H1 (cell line): ENCODE measurements around the gene PARD6B. TPM values are rescaled to one million over a fixed set of nuclear protein-coding genes. Genes with fewer than 3 reads are reported as not detected.

Source experiments
- CTCF ChIA-PET: fragments of 300-600 bp; sonication (Branson Sonifier 250); formaldehyde crosslinking; loops from one replicate; lab custom pipeline; 2021; ENCODE audit not compliant: partially characterized antibody; lab: Charles Lee
- POLR2A ChIA-PET: fragments of 300-600 bp; sonication (Branson Sonifier 250); formaldehyde crosslinking; loops from one replicate; lab custom pipeline; 2021; ENCODE audit warnings: inconsistent platforms; ENCODE audit not compliant: partially characterized antibody; lab: Charles Lee
- DNase-seq, 2 experiments: peaks; one replicate each; pipeline versions ENCODE4 v3.0.0 to v3.0.0-alpha.2; 2010 to 2022; ENCODE audit warnings: low spot score in 2 of 2, low read depth in 1 of 2, mixed read lengths in 1 of 2
- FAIRE-seq: peaks from 2 replicates; lab custom pipeline; 2011; peaks lifted over from hg19 to GRCh38; lab: Jason Lieb, UNC
- H2AFZ ChIP-seq: 2 replicates; pipeline ENCODE4 v1.8.1; 2012; ENCODE audit warnings: low read length, inconsistent platforms
- H2AK5ac ChIP-seq: 2 replicates; pipeline ENCODE4 v1.6.1; 2013; ENCODE audit warnings: low read depth, low read length
- H2BK120ac ChIP-seq: replicated peaks from 2 replicates; pipeline ENCODE3; 2013; ENCODE audit warnings: low read depth, low read length, inconsistent platforms
- H2BK12ac ChIP-seq: 2 replicates; pipeline ENCODE4 v1.6.1; 2013; ENCODE audit warnings: low read depth, low read length
- H2BK15ac ChIP-seq: 2 replicates; pipeline ENCODE4 v1.6.1; 2013; ENCODE audit warnings: low read length
- H2BK20ac ChIP-seq: 2 replicates; pipeline ENCODE4 v1.6.1; 2013; ENCODE audit warnings: low read length
- H2BK5ac ChIP-seq: 2 replicates; pipeline ENCODE4 v1.6.1; 2013; ENCODE audit warnings: low read depth, low read length
- H3K14ac ChIP-seq: 2 replicates; pipeline ENCODE4 v1.6.1; 2013; ENCODE audit warnings: inconsistent platforms; ENCODE audit not compliant: insufficient read length
- H3K18ac ChIP-seq: 2 replicates; pipeline ENCODE4 v1.6.1; 2013; ENCODE audit warnings: low read length; ENCODE audit errors: extremely low read depth
- H3K23ac ChIP-seq: 2 replicates; pipeline ENCODE4 v1.6.1; 2013; ENCODE audit warnings: inconsistent platforms; ENCODE audit not compliant: insufficient read length
- H3K23me2 ChIP-seq: 2 replicates; pipeline ENCODE4 v1.6.1; 2013; ENCODE audit warnings: low read depth, low read length
- H3K27ac ChIP-seq: 2 replicates; pipeline ENCODE4 v1.6.1; 2011; ENCODE audit warnings: low read depth, low read length, inconsistent platforms
- H3K27me3 ChIP-seq, 4 experiments: replicated peaks in 1 of 4; 1 replicate in 1 of 4; 2 replicates in 3 of 4; pipeline versions ENCODE4 v1.6.1 to v1.8.1; 2011 to 2013; ENCODE audit warnings: low read length in 3 of 4, mild to moderate bottlenecking in 3 of 4, inconsistent platforms in 2 of 4, mixed read lengths in 2 of 4, moderate library complexity in 1 of 4; ENCODE audit not compliant: control insufficient read depth in 3 of 4, insufficient read depth in 3 of 4; ENCODE audit errors: extremely low read depth in 1 of 4
- H3K36me3 ChIP-seq, 4 experiments: 2 replicates each; pipeline versions ENCODE4 v1.6.1 to v1.8.1; 2011 to 2013; ENCODE audit warnings: mild to moderate bottlenecking in 4 of 4, low read length in 3 of 4, moderate library complexity in 2 of 4, control low read depth in 1 of 4, inconsistent platforms in 1 of 4; ENCODE audit not compliant: insufficient read depth in 4 of 4, control insufficient read depth in 2 of 4
- H3K4ac ChIP-seq: replicated peaks from 2 replicates; pipeline ENCODE3; 2013; ENCODE audit warnings: low read length, low read depth, mixed read lengths, inconsistent platforms; ENCODE audit not compliant: insufficient read length
- H3K4me1 ChIP-seq, 4 experiments: replicated peaks in 1 of 4; 1 replicate in 1 of 4; 2 replicates in 3 of 4; pipeline versions ENCODE4 v1.6.1 to v1.8.1; 2011 to 2013; ENCODE audit warnings: low read length in 3 of 4, inconsistent platforms in 2 of 4, mixed read lengths in 1 of 4; ENCODE audit not compliant: insufficient read depth in 4 of 4, control insufficient read depth in 3 of 4
- H3K4me2 ChIP-seq, 2 experiments: 2 replicates each; pipeline versions ENCODE4 v1.6.1 to v1.8.1; 2011 to 2013; ENCODE audit warnings: low read depth in 2 of 2, low read length in 2 of 2, control low read depth in 1 of 2, inconsistent platforms in 1 of 2, mild to moderate bottlenecking in 1 of 2; ENCODE audit not compliant: insufficient read depth in 1 of 2
- H3K4me3 ChIP-seq, 4 experiments: fragments of 200-600, 300-600 bp in 1 of 4; sonication (generic), shearing (Covaris generic), sonication (Bioruptor Twin) in 1 of 4; 2 replicates each; pipeline versions ENCODE4 v1.5.1 to v1.8.1; 2011 to 2016; ENCODE audit warnings: low read length in 4 of 4, low read depth in 3 of 4, control low read depth in 2 of 4, inconsistent platforms in 2 of 4, mild to moderate bottlenecking in 2 of 4, mixed read lengths in 1 of 4, moderate library complexity in 1 of 4; ENCODE audit not compliant: insufficient read depth in 2 of 4; ENCODE audit errors: extremely low read depth in 1 of 4
- H3K56ac ChIP-seq: replicated peaks from 2 replicates; pipeline ENCODE3; 2013; ENCODE audit warnings: low read depth, mild to moderate bottlenecking, mixed read lengths, low read length, inconsistent platforms; ENCODE audit not compliant: insufficient read length
- H3K79me1 ChIP-seq: 2 replicates; pipeline ENCODE4 v1.6.1; 2013; ENCODE audit warnings: low read depth, low read length, control low read depth
- H3K79me2 ChIP-seq, 2 experiments: 2 replicates each; pipeline versions ENCODE4 v1.6.1 to v1.8.1; 2012 to 2013; ENCODE audit warnings: low read length in 2 of 2, mild to moderate bottlenecking in 2 of 2, inconsistent platforms in 1 of 2; ENCODE audit not compliant: insufficient read depth in 2 of 2, control insufficient read depth in 1 of 2
- H3K9ac ChIP-seq, 4 experiments: replicated peaks in 1 of 4; 1 replicate in 1 of 4; 2 replicates in 3 of 4; pipeline versions ENCODE4 v1.6.1 to v1.8.1; 2011 to 2013; ENCODE audit warnings: low read depth in 3 of 4, low read length in 3 of 4, control low read depth in 2 of 4, mild to moderate bottlenecking in 2 of 4, moderate library complexity in 2 of 4, inconsistent platforms in 1 of 4; ENCODE audit errors: extremely low read depth in 1 of 4
- H3K9me3 ChIP-seq, 2 experiments: 2 replicates each; pipeline versions ENCODE4 v1.6.1 to v1.8.1; 2012 to 2013; ENCODE audit warnings: mild to moderate bottlenecking in 2 of 2, moderate library complexity in 2 of 2, control low read depth in 1 of 2, inconsistent platforms in 1 of 2, low read depth in 1 of 2, low read length in 1 of 2, mixed read lengths in 1 of 2; ENCODE audit not compliant: insufficient read depth in 2 of 2
- H4K20me1 ChIP-seq, 2 experiments: replicated peaks in 1 of 2; 2 replicates each; pipeline versions ENCODE3 to v1.8.1; 2011 to 2013; ENCODE audit warnings: inconsistent platforms in 2 of 2, low read length in 2 of 2, mild to moderate bottlenecking in 1 of 2; ENCODE audit not compliant: insufficient read depth in 2 of 2, control insufficient read depth in 1 of 2
- H4K5ac ChIP-seq: 2 replicates; pipeline ENCODE4 v1.6.1; 2013; ENCODE audit warnings: low read length, low read depth, mixed read lengths, inconsistent platforms; ENCODE audit not compliant: insufficient read length
- H4K8ac ChIP-seq: 2 replicates; pipeline ENCODE4 v1.8.0; 2013; ENCODE audit warnings: mild to moderate bottlenecking, moderate library complexity, low read length, inconsistent platforms; ENCODE audit not compliant: insufficient read depth; ENCODE audit errors: extremely low read depth
- H4K91ac ChIP-seq: replicated peaks from 2 replicates; pipeline ENCODE3; 2013; ENCODE audit warnings: low read length, mixed read lengths, inconsistent platforms; ENCODE audit not compliant: insufficient read length
- FOSL1 ChIP-seq: IDR thresholded peaks from 2 replicates; pipeline ENCODE4 v1.6.1; 2011; ENCODE audit warnings: mild to moderate bottlenecking, low read depth, low read length, moderate library complexity; ENCODE audit not compliant: insufficient read depth
- NRF1 ChIP-seq: IDR thresholded peaks from 2 replicates; pipeline ENCODE4 v1.6.1; 2011; ENCODE audit warnings: mild to moderate bottlenecking, low read depth, low read length, improper control_type of control experiment
- RNF2 ChIP-seq: fragments of 200-900, 300-1000 bp; sonication (generic); IDR thresholded peaks from 2 replicates; pipeline ENCODE4 v1.7.1; 2016; ENCODE audit warnings: borderline replicate concordance, low read depth, mild to moderate bottlenecking, antibody characterized with exemption, low read length; ENCODE audit not compliant: poor library complexity, severe bottlenecking; ENCODE audit errors: missing control alignments
- SIRT6 ChIP-seq: IDR thresholded peaks from one replicate; pipeline ENCODE4 v1.7.1; 2012; ENCODE audit warnings: low read length, inconsistent platforms
- SP1 ChIP-seq: IDR thresholded peaks from 2 replicates; pipeline ENCODE4 v1.6.1; 2011; ENCODE audit warnings: low read depth, low read length
- SRF ChIP-seq: IDR thresholded peaks from 2 replicates; pipeline ENCODE4 v1.6.1; 2011; ENCODE audit warnings: mild to moderate bottlenecking, low read depth, low read length, moderate library complexity
- TAF1 ChIP-seq: IDR thresholded peaks from 2 replicates; pipeline ENCODE4 v1.6.1; 2011; ENCODE audit warnings: mild to moderate bottlenecking, low read depth, low read length
- TBP ChIP-seq: IDR thresholded peaks from 2 replicates; pipeline ENCODE4 v1.6.1; 2011; ENCODE audit warnings: low read depth, low read length, improper control_type of control experiment
- WGBS, 2 experiments: shearing (Covaris generic) in 1 of 2; methylation state at CpG; one replicate each; pipeline versions ENCODE4 v1.1.6 to v1.1.7; 2013 to 2015; ENCODE audit warnings: low lambda C conversion rate in 2 of 2, mixed read lengths in 2 of 2, inconsistent platforms in 1 of 2, low coverage in 1 of 2, missing lambda C conversion rate in 1 of 2; ENCODE audit not compliant: insufficient replicate concordance in 2 of 2, insufficient coverage in 1 of 2, insufficient read length in 1 of 2; ENCODE audit errors: extremely low coverage in 1 of 2, missing lambda C conversion rate in 1 of 2; 5-methylcytosine and 5-hydroxymethylcytosine counted together
- polyA plus RNA-seq, 7 experiments: library from polyadenylated mRNA; depleted of rRNA in 3 of 7; stranded (reverse) in 5 of 7; unstranded in 2 of 7; fragments of >200 nt in 5 of 7; fragments of 200-250 nt in 2 of 7; gene quantifications; 1 replicate in 5 of 7; 2 replicates in 1 of 7; 4 replicates in 1 of 7; pipeline versions ENCODE4 v1.2.1 to v1.2.3, GENCODE V29; 2011 to 2013; ENCODE audit warnings: missing spikeins in 2 of 7, mixed read lengths in 2 of 7
- total RNA-seq: library from RNA; stranded (reverse); fragmentation: NEBNext Ultra II Directional; extraction: Animal tissue kit (Norgen Biotek cat#: 25700); gene quantifications from 2 replicates; pipeline ENCODE4 v1.2.1, GENCODE V29; 2021
- TF ChIP-seq, protein P1 (sequence below), 3 experiments: IDR thresholded peaks; 1 replicate in 2 of 3; 2 replicates in 1 of 3; pipeline versions ENCODE4 v1.5.1 to v1.6.1; 2011; ENCODE audit warnings: low read length in 3 of 3, mild to moderate bottlenecking in 3 of 3, inconsistent platforms in 2 of 3, low read depth in 1 of 3, moderate library complexity in 1 of 3; ENCODE audit not compliant: insufficient read depth in 1 of 3; ENCODE audit errors: control extremely low read depth in 1 of 3
- TF ChIP-seq, protein P2 (sequence below): IDR thresholded peaks from 2 replicates; pipeline ENCODE4 v1.6.1; 2012; ENCODE audit warnings: low read length, inconsistent platforms

PARD6B gene
- total and polyA plus RNA-seq, 2 of the 8 experiments (the other 6 are each of a cell fraction or from before 2014, with no cell fraction given): 5.2 to 34.1 TPM

DNA sequence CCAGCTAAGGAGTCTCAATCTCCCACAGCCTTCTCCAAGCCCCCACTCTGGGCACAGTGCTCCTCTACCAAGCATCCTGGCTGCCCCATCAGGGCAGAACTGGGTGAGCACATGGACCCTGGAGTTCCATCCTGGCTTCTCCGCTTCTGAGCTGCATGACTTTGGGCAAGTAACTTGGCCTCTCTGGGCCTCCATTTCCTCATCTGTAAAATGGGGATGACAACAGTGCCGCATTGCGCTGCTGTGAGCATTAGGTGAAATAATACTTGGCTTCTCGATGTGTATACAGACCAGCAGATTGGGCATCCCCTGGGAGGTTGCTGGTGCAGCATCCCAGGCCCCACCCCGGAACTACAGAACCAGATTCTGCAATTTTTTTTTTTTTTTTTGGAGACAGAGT is 31.7 kb upstream of the PARD6B start:
- Histone ChIP-seq H2AK5ac (no peak overlapping the region), H4K8ac (no peak overlapping the region), H4K20me1 (no peaks in the 10 kb centered on the region), H2BK20ac (no peak overlapping the region), H3K27ac (no peak overlapping the region), H2BK5ac (no peak overlapping the region), H3K14ac (no peak overlapping the region), H3K79me1 (no peaks in the 10 kb centered on the region), H3K4me2 (no peak overlapping the region), H3K4me1 (peaks cover 0 to 2% (median 0%) of the 10 kb centered on the region in 4 experiments; a peak in 1 of 7 replicates), H3K56ac (no peak overlapping the region), H3K4me3 (no peak overlapping the region), H3K4ac (no peak overlapping the region), H3K18ac (no peak overlapping the region), H3K79me2 (no peaks in the 10 kb centered on the region), H3K9me3 (no peaks in the 10 kb centered on the region), H3K36me3 (no peaks in the 10 kb centered on the region), H4K91ac (no peak overlapping the region), H2BK12ac (0 out of 2 replicates have a peak overlapping the region, but pooled peaks have one; percentile 27), H4K5ac (no peak overlapping the region), H2AFZ (no peak overlapping the region), H3K23ac (no peak overlapping the region), H2BK120ac (no peak overlapping the region), H3K9ac (no peak overlapping the region), H3K27me3 (no peaks in the 10 kb centered on the region), H3K23me2 (no peaks in the 10 kb centered on the region), H2BK15ac (no peak overlapping the region)
- WGBS, 2 experiments: 88% methylated on average over 5 of the region's 5 CpGs; no CpG with 5 or more reads in 1 of the 2 experiments
- ChIA-PET POLR2A (no interaction called here), CTCF (interaction anchor here (1.0 to 1.9 kb wide), 2 partner anchors 38 to 74 kb away, joined by 3 to 5 read pairs; no protein-coding TSS in a partner anchor)
- FAIRE-seq (no peak), DNase-seq (no peak)
- TF ChIP-seq FOSL1 (no peak), RNF2 (no peak), SRF (no peak), TAF1 (no peak), NRF1 (no peak), SIRT6 (no peak), SP1 (no peak), TBP (no peak)
- TF ChIP-seq, protein P1, sequence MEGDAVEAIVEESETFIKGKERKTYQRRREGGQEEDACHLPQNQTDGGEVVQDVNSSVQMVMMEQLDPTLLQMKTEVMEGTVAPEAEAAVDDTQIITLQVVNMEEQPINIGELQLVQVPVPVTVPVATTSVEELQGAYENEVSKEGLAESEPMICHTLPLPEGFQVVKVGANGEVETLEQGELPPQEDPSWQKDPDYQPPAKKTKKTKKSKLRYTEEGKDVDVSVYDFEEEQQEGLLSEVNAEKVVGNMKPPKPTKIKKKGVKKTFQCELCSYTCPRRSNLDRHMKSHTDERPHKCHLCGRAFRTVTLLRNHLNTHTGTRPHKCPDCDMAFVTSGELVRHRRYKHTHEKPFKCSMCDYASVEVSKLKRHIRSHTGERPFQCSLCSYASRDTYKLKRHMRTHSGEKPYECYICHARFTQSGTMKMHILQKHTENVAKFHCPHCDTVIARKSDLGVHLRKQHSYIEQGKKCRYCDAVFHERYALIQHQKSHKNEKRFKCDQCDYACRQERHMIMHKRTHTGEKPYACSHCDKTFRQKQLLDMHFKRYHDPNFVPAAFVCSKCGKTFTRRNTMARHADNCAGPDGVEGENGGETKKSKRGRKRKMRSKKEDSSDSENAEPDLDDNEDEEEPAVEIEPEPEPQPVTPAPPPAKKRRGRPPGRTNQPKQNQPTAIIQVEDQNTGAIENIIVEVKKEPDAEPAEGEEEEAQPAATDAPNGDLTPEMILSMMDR (IDR thresholded peaks at IDR 0.05; ENCODE audit: control extremely low read depth in 1 of 3, insufficient read depth in 1 of 3, low read depth in 1 of 3, low read length in 3 of 3): no peak
- TF ChIP-seq, protein P2, sequence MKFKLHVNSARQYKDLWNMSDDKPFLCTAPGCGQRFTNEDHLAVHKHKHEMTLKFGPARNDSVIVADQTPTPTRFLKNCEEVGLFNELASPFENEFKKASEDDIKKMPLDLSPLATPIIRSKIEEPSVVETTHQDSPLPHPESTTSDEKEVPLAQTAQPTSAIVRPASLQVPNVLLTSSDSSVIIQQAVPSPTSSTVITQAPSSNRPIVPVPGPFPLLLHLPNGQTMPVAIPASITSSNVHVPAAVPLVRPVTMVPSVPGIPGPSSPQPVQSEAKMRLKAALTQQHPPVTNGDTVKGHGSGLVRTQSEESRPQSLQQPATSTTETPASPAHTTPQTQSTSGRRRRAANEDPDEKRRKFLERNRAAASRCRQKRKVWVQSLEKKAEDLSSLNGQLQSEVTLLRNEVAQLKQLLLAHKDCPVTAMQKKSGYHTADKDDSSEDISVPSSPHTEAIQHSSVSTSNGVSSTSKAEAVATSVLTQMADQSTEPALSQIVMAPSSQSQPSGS: no peak
